PC-3 (cell line): ENCODE data around the gene SETBP1. TPM values are rescaled to one million over a fixed set of nuclear protein-coding genes. Genes with fewer than 3 reads are reported as not detected.

Source experiments
- ATAC-seq: fragments of 200-7000 bp; cut with Tn5 transposase; 2 replicates; pipeline ENCODE4 v1.9.1; 2020; ENCODE audit warnings: mild to moderate bottlenecking, moderate library complexity
- BruUV-seq: library from RNA; stranded (reverse); fragments of 400-500 nt; replicated peaks from 2 replicates; lab custom pipeline; 2021; lab: Mats Ljungman, UMichigan
- CTCF ChIA-PET: fragments of 300-600 bp; sonication (Branson Sonifier 250); formaldehyde crosslinking; loops from one replicate; lab custom pipeline; 2022; ENCODE audit warnings: antibody characterized with exemption; lab: Charles Lee
- POLR2A ChIA-PET: fragments of 300-600 bp; sonication (Branson Sonifier 250); formaldehyde crosslinking; loops from one replicate; lab custom pipeline; 2022; ENCODE audit warnings: antibody characterized with exemption; ENCODE audit not compliant: unreplicated experiment; lab: Charles Lee
- DNase-seq: peaks from one replicate; pipeline ENCODE4 v3.0.0-alpha.2; 2015
- H2AFZ ChIP-seq: fragments of 300-600 bp; sonication (generic); 2 replicates; pipeline ENCODE4 v1.6.0; 2016; ENCODE audit warnings: antibody characterized with exemption, low read length
- H3F3A ChIP-seq: fragments of 300-600 bp; sonication (generic); one replicate; pipeline ENCODE4 v1.6.0; 2017; ENCODE audit warnings: antibody characterized with exemption, low read length, control low read depth, mild to moderate bottlenecking; ENCODE audit not compliant: unreplicated experiment
- H3K27ac ChIP-seq: fragments of 300-600 bp; sonication (generic); 2 replicates; pipeline ENCODE4 v1.5.1; 2016; ENCODE audit warnings: mild to moderate bottlenecking, low read length
- H3K27me3 ChIP-seq: fragments of 300-600 bp; sonication (generic); 2 replicates; pipeline ENCODE4 v1.6.1; 2016; ENCODE audit warnings: low read length, mixed read lengths
- H3K36me3 ChIP-seq: fragments of 300-600 bp; sonication (generic); 2 replicates; pipeline ENCODE4 v1.6.1; 2016; ENCODE audit warnings: low read depth, mixed run types, low read length, mixed read lengths
- H3K4me1 ChIP-seq: fragments of 300-600 bp; sonication (generic); 2 replicates; pipeline ENCODE4 v1.5.1; 2016; ENCODE audit warnings: low read length; ENCODE audit not compliant: insufficient read depth
- H3K4me2 ChIP-seq: fragments of 300-600 bp; sonication (generic); 2 replicates; pipeline ENCODE4 v1.6.0; 2016; ENCODE audit warnings: low read length
- H3K4me3 ChIP-seq: fragments of 300-600 bp; sonication (generic); 2 replicates; pipeline ENCODE4 v1.5.1; 2016; ENCODE audit warnings: mild to moderate bottlenecking, low read length, mixed read lengths
- H3K79me2 ChIP-seq: fragments of 300-600 bp; sonication (generic); 2 replicates; pipeline ENCODE4 v1.6.1; 2017; ENCODE audit warnings: low read length, mixed read lengths
- H3K9ac ChIP-seq: fragments of 300-600 bp; sonication (generic); 2 replicates; pipeline ENCODE4 v1.6.0; 2016; ENCODE audit warnings: mild to moderate bottlenecking, low read length
- H3K9me2 ChIP-seq: fragments of 300-600 bp; sonication (generic); replicated peaks from 2 replicates; pipeline ENCODE4 v1.6.1; 2016; ENCODE audit warnings: mixed run types, low read length, mixed read lengths
- H3K9me3 ChIP-seq: fragments of 300-600 bp; sonication (generic); 2 replicates; pipeline ENCODE4 v1.6.1; 2016; ENCODE audit warnings: low read length, mixed read lengths
- H4K20me1 ChIP-seq: fragments of 300-600 bp; sonication (generic); 2 replicates; pipeline ENCODE4 v1.6.1; 2016; ENCODE audit warnings: low read length, mixed read lengths
- EZH2 ChIP-seq: fragments of 300-600 bp; sonication (generic); IDR thresholded peaks from one replicate; pipeline ENCODE4 v1.6.1; 2017; ENCODE audit warnings: antibody characterized with exemption, mild to moderate bottlenecking, low read length; ENCODE audit not compliant: unreplicated experiment
- EZH2phosphoT487 ChIP-seq: fragments of 300-600 bp; sonication (generic); IDR thresholded peaks from 2 replicates; pipeline ENCODE4 v1.6.1; 2018; ENCODE audit warnings: mild to moderate bottlenecking, antibody characterized with exemption, low read length, borderline replicate concordance
- intact Hi-C: fragments of 100-400 bp; cut with micrococcal nuclease; formaldehyde crosslinking; loops from 2 replicates; pipeline ENCODE4 v1.9.0; 2023
- total RNA-seq: library from RNA; depleted of rRNA; stranded (reverse); fragments of >200 nt; gene quantifications from 2 replicates; pipeline ENCODE4 v1.2.3, GENCODE V29; 2014
- TF ChIP-seq, protein P1 (sequence below): fragments of 300-600 bp; sonication (generic); conservative IDR thresholded peaks from 2 replicates; pipeline ENCODE4 v1.5.1; 2017; ENCODE audit warnings: antibody characterized with exemption, low read depth, mild to moderate bottlenecking, low read length

Gene SETBP1
- total RNA-seq, 1 experiment from 2014 or later: 2.3 TPM

DNA sequence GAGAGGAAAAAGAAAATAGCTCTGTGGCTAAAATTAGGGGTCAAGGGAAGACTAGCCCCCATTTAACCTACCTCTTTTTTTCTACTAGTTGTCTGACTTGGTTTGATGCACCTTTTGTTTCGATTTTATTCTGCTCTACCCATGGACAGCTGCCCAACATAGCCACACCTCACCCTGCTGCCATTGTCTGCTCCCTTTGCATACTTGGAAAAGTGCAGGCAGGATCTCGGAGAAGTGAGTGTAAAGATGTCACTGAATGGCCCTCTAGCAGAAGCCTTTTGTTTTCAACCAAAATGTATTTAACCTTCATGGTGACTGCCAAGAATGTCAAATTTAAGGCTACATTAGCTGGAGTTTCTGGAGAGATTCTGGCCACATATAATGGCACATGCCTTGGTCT is 62.9 kb downstream of the SETBP1 start:
- POLR2A ChIA-PET: no interaction called here
- ATAC-seq: no peak
- CTCF ChIA-PET: no interaction called here

DNA sequence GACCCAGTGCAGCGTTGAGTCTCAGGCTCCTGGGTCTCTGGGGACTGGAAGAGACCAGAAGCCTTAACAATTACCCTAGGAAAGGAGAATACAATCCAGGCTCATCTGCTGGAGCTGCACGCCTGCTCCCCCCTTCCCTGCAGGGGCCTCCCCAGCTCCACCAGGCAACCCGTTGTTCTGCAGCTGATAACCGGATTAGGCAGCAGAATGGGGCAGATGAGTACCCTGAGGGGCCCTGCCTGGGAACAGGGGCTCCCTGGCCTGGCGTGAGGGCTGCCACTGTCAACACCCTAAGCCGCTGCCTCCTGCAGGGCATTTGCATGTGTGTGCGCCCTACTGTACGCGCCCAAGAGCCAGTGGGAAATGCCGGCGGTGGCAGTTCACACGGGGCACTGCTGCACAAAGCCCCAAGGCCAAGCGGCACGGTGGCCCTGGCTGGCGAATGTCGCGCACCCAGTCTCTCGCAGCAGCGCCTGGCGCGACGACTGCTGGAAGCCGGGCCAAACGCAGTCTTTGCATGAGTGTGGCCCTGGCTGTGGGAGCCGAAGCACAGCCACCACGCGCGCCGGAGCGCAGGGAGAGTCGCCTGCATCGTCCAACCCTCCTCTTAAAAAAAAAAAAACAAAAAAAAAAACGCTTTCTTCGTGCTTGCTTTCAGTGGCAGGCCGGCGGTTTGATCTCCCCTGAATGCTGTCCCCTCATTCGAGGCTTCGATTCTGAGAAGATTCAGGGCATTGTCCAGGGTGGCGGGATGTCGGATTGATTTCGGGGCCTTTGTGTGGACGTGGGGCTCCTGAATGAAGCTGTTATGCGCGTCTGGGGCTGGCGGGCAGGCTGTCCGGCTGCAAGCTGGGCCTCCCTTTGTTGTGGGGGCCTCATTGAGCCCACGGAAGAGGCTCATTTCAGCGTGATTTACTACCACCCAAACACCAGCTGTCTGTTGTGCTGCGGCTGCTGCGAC is 63.8 kb downstream of the SETBP1 start:
- CTCF ChIA-PET: no interaction called here
- H3K27ac ChIP-seq: no peak overlapping the region
- ATAC-seq: no peak
- no peaks in the 10 kb centered on the region for H3F3A ChIP-seq
- DNase-seq: no peak
- TF ChIP-seq EZH2phosphoT487: no peak
- TF ChIP-seq, protein P1, sequence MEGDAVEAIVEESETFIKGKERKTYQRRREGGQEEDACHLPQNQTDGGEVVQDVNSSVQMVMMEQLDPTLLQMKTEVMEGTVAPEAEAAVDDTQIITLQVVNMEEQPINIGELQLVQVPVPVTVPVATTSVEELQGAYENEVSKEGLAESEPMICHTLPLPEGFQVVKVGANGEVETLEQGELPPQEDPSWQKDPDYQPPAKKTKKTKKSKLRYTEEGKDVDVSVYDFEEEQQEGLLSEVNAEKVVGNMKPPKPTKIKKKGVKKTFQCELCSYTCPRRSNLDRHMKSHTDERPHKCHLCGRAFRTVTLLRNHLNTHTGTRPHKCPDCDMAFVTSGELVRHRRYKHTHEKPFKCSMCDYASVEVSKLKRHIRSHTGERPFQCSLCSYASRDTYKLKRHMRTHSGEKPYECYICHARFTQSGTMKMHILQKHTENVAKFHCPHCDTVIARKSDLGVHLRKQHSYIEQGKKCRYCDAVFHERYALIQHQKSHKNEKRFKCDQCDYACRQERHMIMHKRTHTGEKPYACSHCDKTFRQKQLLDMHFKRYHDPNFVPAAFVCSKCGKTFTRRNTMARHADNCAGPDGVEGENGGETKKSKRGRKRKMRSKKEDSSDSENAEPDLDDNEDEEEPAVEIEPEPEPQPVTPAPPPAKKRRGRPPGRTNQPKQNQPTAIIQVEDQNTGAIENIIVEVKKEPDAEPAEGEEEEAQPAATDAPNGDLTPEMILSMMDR: no peak
- TF ChIP-seq EZH2: no peak
- H3K4me1 ChIP-seq: no peaks in the 10 kb centered on the region; the same call in 1 of the 2 replicates
- H3K4me3 ChIP-seq: no peak overlapping the region
- H3K9me2 ChIP-seq: no peaks in the 10 kb centered on the region
- no peak overlapping the region for H2AFZ ChIP-seq
- no peak overlapping the region for H3K9ac ChIP-seq
- no peaks in the 10 kb centered on the region for H3K79me2 ChIP-seq
- H3K9me3 ChIP-seq: no peaks in the 10 kb centered on the region
- POLR2A ChIA-PET: no interaction called here
- no peak overlapping the region for H3K4me2 ChIP-seq
- H4K20me1 ChIP-seq: no peaks in the 10 kb centered on the region
- H3K27me3 ChIP-seq: no peaks in the 10 kb centered on the region
- BruUV-seq: no TSS peak
- H3K36me3 ChIP-seq: no peaks in the 10 kb centered on the region
- intact Hi-C loops: no loop called here

More for the DNA sequence above, 62.9 kb downstream of the SETBP1 start:
- H2AFZ ChIP-seq: no peak overlapping the region
- H3K9me2 ChIP-seq: no peaks in the 10 kb centered on the region
- no peaks in the 10 kb centered on the region for H3K36me3 ChIP-seq
- H3K27me3 ChIP-seq: no peaks in the 10 kb centered on the region
- H3K4me3 ChIP-seq: no peak overlapping the region
- intact Hi-C loops: no loop called here
- no TSS peak for BruUV-seq
- no peak for DNase-seq
- TF ChIP-seq EZH2 (no peak), EZH2phosphoT487 (no peak)
- TF ChIP-seq, protein P1: no peak
- H3K4me1 ChIP-seq: no peaks in the 10 kb centered on the region; the same call in 1 of the 2 replicates
- H3F3A ChIP-seq: no peaks in the 10 kb centered on the region
- no peaks in the 10 kb centered on the region for H4K20me1 ChIP-seq
- H3K4me2 ChIP-seq: no peak overlapping the region
- H3K9ac ChIP-seq: no peak overlapping the region
- H3K27ac ChIP-seq: no peak overlapping the region
- H3K9me3 ChIP-seq: no peaks in the 10 kb centered on the region
- H3K79me2 ChIP-seq: no peaks in the 10 kb centered on the region

DNA sequence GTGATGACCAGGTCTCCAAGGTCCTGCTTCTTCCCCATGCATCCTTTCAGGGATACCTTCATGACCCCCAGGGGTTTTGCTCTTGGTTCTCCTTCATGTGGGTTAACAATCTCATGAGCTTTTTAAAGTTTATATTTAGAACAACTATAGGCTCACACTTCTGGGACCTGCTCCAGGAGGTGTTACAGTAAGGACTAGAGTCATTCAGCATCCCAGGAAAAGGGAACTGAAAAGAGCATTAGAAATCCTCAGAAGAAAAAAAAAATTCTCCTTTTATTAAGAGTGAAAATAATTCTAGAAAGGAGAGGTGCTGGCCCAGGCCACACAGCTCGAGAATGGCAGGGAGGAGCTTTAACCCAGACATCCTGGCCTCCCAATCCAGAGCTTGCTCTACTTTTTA is 66.5 kb downstream of the SETBP1 start:
- H3K27me3 ChIP-seq: no peaks in the 10 kb centered on the region
- no peak overlapping the region for H2AFZ ChIP-seq
- H3K36me3 ChIP-seq: no peaks in the 10 kb centered on the region
- no peak overlapping the region for H3K9ac ChIP-seq
- H4K20me1 ChIP-seq: no peaks in the 10 kb centered on the region
- no peak for DNase-seq
- no peak overlapping the region for H3K27ac ChIP-seq
- TF ChIP-seq EZH2 (no peak), EZH2phosphoT487 (no peak)
- TF ChIP-seq, protein P1: no peak
- intact Hi-C loops: no loop called here
- no peaks in the 10 kb centered on the region for H3K79me2 ChIP-seq
- H3K4me3 ChIP-seq: no peak overlapping the region
- H3K4me1 ChIP-seq: no peaks in the 10 kb centered on the region
- ChIA-PET POLR2A (no interaction called here), CTCF (no interaction called here)
- no peak for ATAC-seq
- no peaks in the 10 kb centered on the region for H3K9me3 ChIP-seq
- no peaks in the 10 kb centered on the region for H3F3A ChIP-seq
- no peak overlapping the region for H3K4me2 ChIP-seq
- no TSS peak for BruUV-seq
- no peaks in the 10 kb centered on the region for H3K9me2 ChIP-seq
